Measurements from ENCODE around the gene SLC9A9.

DNA sequence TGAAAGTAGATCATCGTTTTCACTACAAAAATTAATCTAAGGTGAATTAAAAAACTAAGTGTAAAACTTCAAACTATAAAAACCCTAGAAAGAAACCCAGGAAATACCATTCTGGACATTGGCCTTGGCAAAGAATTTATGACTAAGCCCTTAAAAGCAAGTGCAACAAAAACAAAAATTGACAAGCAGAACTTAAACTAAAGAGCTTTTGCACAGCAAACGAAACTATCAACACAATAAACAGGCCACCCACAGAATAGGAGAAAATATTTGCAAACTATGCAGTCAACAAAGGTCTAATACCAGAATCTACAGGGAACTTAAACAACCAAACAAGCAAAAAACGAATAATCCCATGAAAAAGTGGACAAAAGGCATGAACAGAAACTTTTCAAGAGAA, 426.7 kb downstream of the SLC9A9 start:
- TF ChIP-seq, protein P1, sequence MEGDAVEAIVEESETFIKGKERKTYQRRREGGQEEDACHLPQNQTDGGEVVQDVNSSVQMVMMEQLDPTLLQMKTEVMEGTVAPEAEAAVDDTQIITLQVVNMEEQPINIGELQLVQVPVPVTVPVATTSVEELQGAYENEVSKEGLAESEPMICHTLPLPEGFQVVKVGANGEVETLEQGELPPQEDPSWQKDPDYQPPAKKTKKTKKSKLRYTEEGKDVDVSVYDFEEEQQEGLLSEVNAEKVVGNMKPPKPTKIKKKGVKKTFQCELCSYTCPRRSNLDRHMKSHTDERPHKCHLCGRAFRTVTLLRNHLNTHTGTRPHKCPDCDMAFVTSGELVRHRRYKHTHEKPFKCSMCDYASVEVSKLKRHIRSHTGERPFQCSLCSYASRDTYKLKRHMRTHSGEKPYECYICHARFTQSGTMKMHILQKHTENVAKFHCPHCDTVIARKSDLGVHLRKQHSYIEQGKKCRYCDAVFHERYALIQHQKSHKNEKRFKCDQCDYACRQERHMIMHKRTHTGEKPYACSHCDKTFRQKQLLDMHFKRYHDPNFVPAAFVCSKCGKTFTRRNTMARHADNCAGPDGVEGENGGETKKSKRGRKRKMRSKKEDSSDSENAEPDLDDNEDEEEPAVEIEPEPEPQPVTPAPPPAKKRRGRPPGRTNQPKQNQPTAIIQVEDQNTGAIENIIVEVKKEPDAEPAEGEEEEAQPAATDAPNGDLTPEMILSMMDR (IDR thresholded peaks at IDR 0.05): no peak
- TF ChIP-seq POLR2A (IDR thresholded peaks at IDR 0.05): no peak
